DMS 273 (cell line): ENCODE results near the gene BMERB1.
A peak's percentile ranks its signal among the peaks of the same experiment; 100 is the strongest.
"Not testable (repeated sequence)": the region's sequence is repeated elsewhere in the genome, so short reads cannot be mapped to it uniquely, and the experiment has no call there.

ENCODE experiments used
- DNase-seq: peaks from one replicate; lab custom pipeline; 2025; ENCODE audit not compliant: unreplicated experiment; lab: John Stamatoyannopoulos, UW

Gene BMERB1

GRCh38 chr16:15519790-15520189, 85.4 kb downstream of the BMERB1 start:
- DNase-seq, result no peak

DNA sequence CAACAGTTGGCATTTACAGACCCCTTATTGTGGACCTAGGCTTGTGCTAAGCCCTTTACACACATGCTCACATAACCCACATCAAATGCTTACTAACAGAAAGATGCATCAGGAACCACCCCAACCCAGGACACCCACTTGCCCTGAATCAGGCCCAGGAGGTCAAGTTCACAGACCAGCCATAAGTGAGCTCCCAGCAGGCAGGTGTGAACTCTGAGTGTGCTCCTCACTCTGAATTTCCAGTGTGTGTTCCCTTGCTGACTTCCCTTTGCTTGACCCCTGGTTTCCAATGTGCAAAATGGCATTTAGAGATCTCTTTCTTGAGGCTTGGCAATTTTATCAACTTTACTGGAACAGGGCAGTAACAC, 87.0 kb downstream of the BMERB1 start:
- no peak for DNase-seq

DNA sequence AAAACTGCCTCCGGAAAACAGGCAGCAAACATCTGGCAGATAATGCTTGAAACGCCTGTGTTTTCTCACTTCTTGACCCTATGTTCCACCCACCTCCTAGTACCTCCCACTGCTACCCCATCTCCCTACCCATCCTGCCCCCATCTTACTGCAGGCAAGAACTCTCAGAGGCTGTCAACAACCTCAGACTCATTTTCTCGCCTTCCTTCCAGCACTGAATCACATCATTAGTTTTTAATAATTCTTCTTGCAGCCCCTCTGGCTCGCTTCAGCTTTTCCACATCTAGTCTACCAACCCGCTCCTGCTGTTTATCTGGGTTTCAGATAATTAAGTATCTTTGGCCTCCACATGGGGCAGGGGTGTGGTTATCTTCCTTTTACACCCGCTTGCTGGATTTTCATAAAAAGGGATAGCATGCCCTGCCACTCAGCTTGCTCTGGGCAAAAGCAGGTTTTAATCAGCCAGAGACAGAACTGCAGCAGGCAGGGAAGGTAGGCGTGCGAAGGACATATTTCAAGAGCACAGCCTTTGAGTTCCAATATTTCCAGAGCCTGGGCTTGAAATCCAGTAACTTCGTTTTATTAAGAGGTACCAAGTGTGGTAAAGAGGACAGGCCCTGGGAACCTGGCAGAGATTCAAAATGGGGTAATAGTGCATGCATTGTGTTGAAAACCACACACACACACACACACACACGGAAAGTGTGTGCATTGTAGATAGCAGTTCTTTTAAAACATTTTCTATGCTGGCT, 87.5 kb downstream of the BMERB1 start:
- no peak for DNase-seq

DNA sequence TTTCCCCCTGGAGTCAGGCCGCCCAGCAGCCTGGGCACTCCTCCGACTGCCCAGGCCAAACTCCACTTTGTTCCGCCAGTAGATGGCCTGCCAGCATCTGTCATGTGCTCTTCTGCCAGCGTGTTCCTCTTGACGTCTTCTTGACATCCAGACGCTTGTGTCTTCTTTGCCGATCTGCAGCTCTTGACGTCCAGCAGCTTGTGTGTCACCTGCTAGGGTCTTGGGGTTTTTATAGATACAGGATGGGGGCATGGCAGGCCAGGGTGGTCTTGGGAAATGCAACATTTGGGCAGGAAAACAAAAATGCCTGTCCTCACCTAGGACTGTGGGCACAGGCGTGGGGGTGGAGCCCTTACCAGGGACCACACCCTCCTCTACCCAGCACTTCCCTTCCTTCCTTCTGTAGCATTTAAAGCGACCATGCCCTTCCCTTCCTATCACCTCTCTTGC, 88.7 kb downstream of the BMERB1 start:
- DNase-seq, result no peak

GRCh38 chr16:15523939-15524338, 89.6 kb downstream of the BMERB1 start:
- DNase-seq, result no peak

- no peak for DNase-seq
Measured at GRCh38 chr16:15524966-15525365, 90.6 kb downstream of the BMERB1 start.

GRCh38 chr16:15526097-15526496, 91.7 kb downstream of the BMERB1 start:
- DNase-seq, result no peak

- no peak for DNase-seq
Measured at GRCh38 chr16:15526731-15527130, 92.3 kb downstream of the BMERB1 start.

DNA sequence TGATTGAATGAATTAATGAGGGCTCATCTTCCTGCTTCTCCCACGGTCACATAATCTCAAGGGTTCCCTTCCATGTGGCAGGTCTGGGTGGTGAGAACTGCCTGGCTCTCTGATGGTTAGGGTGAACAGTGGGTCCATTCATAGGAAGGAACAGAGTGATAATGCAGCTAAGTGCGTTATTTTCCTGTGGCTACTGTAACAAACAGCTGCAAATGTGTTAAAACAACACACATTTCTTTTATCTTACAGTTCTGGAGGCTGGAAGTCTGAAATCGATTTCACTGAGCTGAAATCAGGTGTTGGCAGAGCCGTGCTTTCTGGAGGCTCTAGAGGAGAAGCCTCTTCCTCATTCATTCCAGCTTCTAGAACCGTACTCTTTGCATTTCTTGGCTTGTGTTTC, 95.3 kb downstream of the BMERB1 start:
- no peak for DNase-seq

- no peak for DNase-seq
Measured at GRCh38 chr16:15530085-15530484, 95.7 kb downstream of the BMERB1 start.

- DNase-seq, result no peak
Measured at GRCh38 chr16:15532825-15533224, 98.4 kb downstream of the BMERB1 start.

DNA sequence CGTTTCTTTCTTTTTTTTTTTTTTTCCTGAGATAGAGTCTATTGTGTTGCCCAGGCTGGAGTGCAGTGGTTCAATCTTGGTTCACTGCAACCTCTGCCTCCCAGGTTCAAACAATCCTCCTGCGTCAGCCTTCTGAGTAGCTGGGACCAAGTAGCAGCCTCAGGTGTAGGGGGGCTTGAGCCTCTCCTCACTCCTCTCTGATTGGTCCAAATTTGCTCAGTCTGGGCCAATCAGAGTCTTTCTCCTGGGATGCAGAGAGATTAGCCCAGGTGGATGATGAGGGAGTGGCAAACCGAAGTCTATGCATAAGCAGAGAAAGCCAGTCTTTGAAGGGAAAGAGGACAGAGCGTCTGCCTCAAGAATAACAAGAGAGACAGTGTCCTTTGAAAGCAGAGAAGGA, 99.0 kb downstream of the BMERB1 start:
- DNase-seq, result no peak

DNA sequence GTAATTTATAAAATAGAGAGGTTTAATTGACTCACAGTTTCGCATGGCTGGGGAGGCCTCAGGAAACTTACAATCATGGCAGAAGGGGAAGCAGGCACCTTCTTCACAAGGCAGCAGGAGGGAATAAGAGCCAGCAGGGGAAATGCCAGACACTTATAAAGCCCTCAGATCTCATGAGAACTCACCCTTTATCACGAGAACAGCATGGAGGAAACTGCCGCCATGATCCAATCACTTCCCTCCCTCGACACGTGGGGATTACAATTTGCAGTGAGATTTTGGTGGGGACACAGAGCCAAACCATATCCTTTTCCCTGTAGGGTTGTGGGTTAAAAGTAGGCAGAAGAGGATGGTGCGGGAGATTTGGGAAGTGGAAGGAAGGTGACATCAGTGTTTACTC, 101.4 kb downstream of the BMERB1 start:
- peak; percentile 58 for DNase-seq

DNA sequence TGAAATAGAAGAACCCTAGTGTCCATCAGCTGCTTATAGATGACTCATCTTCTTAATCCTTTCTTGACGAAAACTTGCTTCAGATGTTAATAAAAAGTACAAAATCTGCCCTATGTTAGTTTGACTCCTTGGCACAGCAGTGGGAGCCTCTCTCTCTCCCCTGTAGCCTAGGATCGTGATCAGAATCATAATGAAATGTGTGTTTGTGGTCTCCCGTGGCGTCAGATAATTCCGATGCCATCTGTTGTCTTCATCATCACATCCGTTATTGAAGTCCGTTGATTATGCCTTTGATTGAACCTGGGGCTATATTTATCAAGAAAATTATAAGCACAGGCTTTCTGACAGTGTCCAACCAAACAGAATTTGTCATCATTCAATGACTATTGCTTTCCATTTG, 102.5 kb downstream of the BMERB1 start:
- DNase-seq, result peak; percentile 92

- DNase-seq, result peak; percentile 84
Measured at GRCh38 chr16:15538507-15538906, 104.1 kb downstream of the BMERB1 start.

- DNase-seq, result peak; percentile 92
Measured at GRCh38 chr16:15539197-15539596, 104.8 kb downstream of the BMERB1 start.

DNA sequence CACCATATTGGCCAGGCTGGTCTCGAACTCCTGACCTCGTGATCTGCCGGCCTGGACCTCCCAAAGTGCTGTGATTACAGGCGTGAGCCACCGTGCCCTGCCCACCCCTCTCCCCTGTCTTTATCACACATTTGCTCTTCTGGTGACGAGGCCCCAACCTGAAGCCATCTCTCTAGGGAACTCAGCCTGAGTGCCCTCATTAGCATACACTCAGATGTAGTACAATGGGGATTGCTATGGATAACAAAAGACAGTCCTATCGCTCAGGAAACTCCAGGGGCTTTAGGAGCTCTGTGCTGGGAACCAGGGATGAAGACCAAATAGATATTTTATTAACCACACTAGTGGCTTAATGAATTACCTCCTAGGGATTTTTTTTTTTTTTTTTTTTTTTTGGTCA, 107.9 kb downstream of the BMERB1 start:
- DNase-seq, result no peak

GRCh38 chr16:15542734-15543347, 108.5 kb downstream of the BMERB1 start:
- DNase-seq, result no peak

- no peak for DNase-seq
Measured at GRCh38 chr16:15544405-15544804, 110.0 kb downstream of the BMERB1 start.

GRCh38 chr16:15545544-15545943, 111.2 kb downstream of the BMERB1 start:
- DNase-seq, result no peak

DNA sequence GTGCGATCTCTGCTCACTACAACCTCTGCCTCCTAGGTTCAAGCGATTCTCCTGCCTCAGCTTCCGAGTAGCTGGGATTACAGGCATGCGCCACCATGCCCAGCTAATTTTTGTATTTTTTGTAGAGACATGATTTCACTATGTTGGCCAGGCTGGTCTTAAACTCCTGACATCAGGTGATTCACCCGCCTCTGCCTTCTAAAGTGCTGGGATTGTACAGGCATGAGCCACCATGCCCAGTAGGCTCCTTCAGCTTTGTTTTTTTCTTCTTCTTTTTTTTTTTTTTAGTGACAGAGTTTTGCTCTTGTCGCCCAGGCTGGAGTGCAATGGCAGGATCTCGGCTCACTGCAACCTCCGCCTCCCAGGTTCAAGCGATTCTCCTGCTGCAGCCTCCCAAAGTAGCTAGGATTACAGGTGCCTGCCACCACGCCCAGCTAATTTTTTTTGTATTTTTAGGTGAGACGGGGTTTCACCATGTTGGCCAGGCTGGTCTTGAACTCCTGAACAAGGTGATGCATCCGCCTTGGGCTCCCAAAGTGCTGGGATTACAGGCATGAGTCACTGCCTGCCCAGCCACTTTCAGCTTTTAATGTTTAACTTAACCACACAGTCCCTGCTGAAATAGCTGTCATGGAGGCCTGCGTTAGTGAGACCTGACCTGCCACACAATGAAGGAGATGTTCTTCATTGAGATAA, 112.8 kb downstream of the BMERB1 start:
- not testable (repeated sequence) for DNase-seq

DNA sequence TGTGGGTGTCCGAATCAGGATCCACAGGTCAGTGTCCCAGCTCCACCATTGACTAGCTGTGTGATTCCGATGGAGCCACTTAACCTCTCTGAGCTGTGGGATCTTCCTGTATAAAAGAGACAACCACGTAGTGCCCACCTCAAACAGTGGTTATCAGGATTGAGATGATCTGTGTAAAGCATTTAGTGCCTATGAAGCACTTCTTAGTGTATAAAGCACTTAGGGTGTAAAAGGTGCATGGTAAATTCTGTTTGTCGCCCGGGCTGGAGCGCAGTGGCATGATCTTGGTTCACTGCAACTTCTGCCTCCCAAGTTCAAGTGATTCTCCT, 113.3 kb downstream of the BMERB1 start:
- no peak for DNase-seq
